IMR-90 (cell line): Measurements from ENCODE around the gene ITGB5. TPM values are rescaled to one million over a fixed set of nuclear protein-coding genes. Genes with fewer than 3 reads are reported as not detected.
"Not testable (repeated sequence)": the region's sequence is repeated elsewhere in the genome, so short reads cannot be mapped to it uniquely, and the experiment has no call there.

Experiments
- ATAC-seq: fragments of 200-7000 bp; cut with Tn5 transposase; 2 replicates; pipeline ENCODE4 v1.9.1; 2020; ENCODE audit warnings: low read depth, mild to moderate bottlenecking, moderate library complexity
- BruUV-seq: library from RNA; stranded (reverse); fragments of 400-500 nt; replicated peaks from 2 replicates; lab custom pipeline; 2021; lab: Mats Ljungman, UMichigan
- CTCF ChIA-PET: fragments of 300-600 bp; formaldehyde crosslinking; extraction: SDS; loops from one replicate; lab custom pipeline; 2021; ENCODE audit warnings: antibody characterized with exemption; lab: Yijun Ruan, JAX
- POLR2A ChIA-PET: fragments of 300-600 bp; sonication (Branson Sonifier 250); formaldehyde crosslinking; loops from one replicate; lab custom pipeline; 2022; ENCODE audit warnings: antibody characterized with exemption; ENCODE audit not compliant: unreplicated experiment; lab: Charles Lee
- DNase-seq: peaks from one replicate; pipeline ENCODE4 v3.0.0; 2013
- H2AFZ ChIP-seq: replicated peaks from 2 replicates; pipeline ENCODE3; 2013; ENCODE audit warnings: low read length, mild to moderate bottlenecking; ENCODE audit not compliant: poor library complexity
- H2AK5ac ChIP-seq: 2 replicates; pipeline ENCODE4 v1.6.1; 2013; ENCODE audit warnings: low read depth, low read length, inconsistent platforms
- H2AK9ac ChIP-seq: replicated peaks from 2 replicates; pipeline ENCODE3; 2013; ENCODE audit warnings: mild to moderate bottlenecking, low read depth, low read length, moderate library complexity; ENCODE audit not compliant: poor library complexity
- H2BK120ac ChIP-seq: 2 replicates; pipeline ENCODE4 v1.6.1; 2013; ENCODE audit warnings: low read depth, low read length, inconsistent platforms
- H2BK15ac ChIP-seq: 3 replicates; pipeline ENCODE4 v1.6.1; 2013; ENCODE audit warnings: low read depth, low read length, inconsistent platforms
- H2BK20ac ChIP-seq: 2 replicates; pipeline ENCODE4 v1.6.1; 2013; ENCODE audit warnings: low read depth, mild to moderate bottlenecking, inconsistent platforms, low read length, moderate library complexity
- H2BK5ac ChIP-seq: 2 replicates; pipeline ENCODE4 v1.6.1; 2013; ENCODE audit warnings: mild to moderate bottlenecking, low read depth, low read length, inconsistent platforms; ENCODE audit not compliant: poor library complexity, severe bottlenecking
- H3K14ac ChIP-seq: replicated peaks from 2 replicates; pipeline ENCODE4 v1.6.1; 2013; ENCODE audit warnings: low read depth, low read length, inconsistent platforms
- H3K18ac ChIP-seq: 2 replicates; pipeline ENCODE4 v1.6.1; 2013; ENCODE audit warnings: low read depth, low read length, control low read depth
- H3K23ac ChIP-seq: 2 replicates; pipeline ENCODE4 v1.6.1; 2013; ENCODE audit warnings: low read depth, low read length, inconsistent platforms
- H3K27ac ChIP-seq: 2 replicates; pipeline ENCODE4 v1.5.1; 2013; ENCODE audit warnings: mild to moderate bottlenecking, control low read depth, low read length; ENCODE audit not compliant: insufficient read depth
- H3K27me3 ChIP-seq: 2 replicates; pipeline ENCODE4 v1.6.1; 2013; ENCODE audit warnings: low read length; ENCODE audit not compliant: control insufficient read depth, insufficient read depth
- H3K36me3 ChIP-seq: 2 replicates; pipeline ENCODE4 v1.6.1; 2013; ENCODE audit warnings: low read length, mixed read lengths; ENCODE audit not compliant: control insufficient read depth, insufficient read depth
- H3K4ac ChIP-seq: 2 replicates; pipeline ENCODE4 v1.6.1; 2013; ENCODE audit warnings: low read depth, low read length, inconsistent platforms
- H3K4me1 ChIP-seq: 2 replicates; pipeline ENCODE4 v1.6.1; 2013; ENCODE audit warnings: low read length, mixed read lengths; ENCODE audit not compliant: control insufficient read depth, insufficient read depth
- H3K4me2 ChIP-seq: 2 replicates; pipeline ENCODE4 v1.6.1; 2013; ENCODE audit warnings: low read depth, mild to moderate bottlenecking, control low read depth, low read length, moderate library complexity
- H3K4me3 ChIP-seq: 2 replicates; pipeline ENCODE4 v1.5.1; 2013; ENCODE audit warnings: low read depth, mild to moderate bottlenecking, control low read depth, low read length, moderate library complexity; ENCODE audit not compliant: insufficient read depth
- H3K56ac ChIP-seq: 2 replicates; pipeline ENCODE4 v1.6.1; 2013; ENCODE audit warnings: low read length, inconsistent platforms; ENCODE audit not compliant: insufficient read depth; ENCODE audit errors: extremely low read depth
- H3K79me1 ChIP-seq, 2 experiments: 2 replicates each; pipeline ENCODE4 v1.6.1; 2013; ENCODE audit warnings: low read length in 2 of 2, inconsistent platforms in 1 of 2, low read depth in 1 of 2
- H3K9ac ChIP-seq: 2 replicates; pipeline ENCODE4 v1.6.1; 2013; ENCODE audit warnings: low read depth, low read length, control low read depth
- H3K9me1 ChIP-seq: 2 replicates; pipeline ENCODE4 v1.6.1; 2013; ENCODE audit warnings: low read length, inconsistent platforms; ENCODE audit not compliant: insufficient read depth
- H3K9me3 ChIP-seq: 2 replicates; pipeline ENCODE4 v1.6.1; 2013; ENCODE audit warnings: low read length; ENCODE audit not compliant: control insufficient read depth, insufficient read depth
- H4K20me1 ChIP-seq: 2 replicates; pipeline ENCODE4 v1.6.1; 2013; ENCODE audit warnings: low read length, inconsistent platforms; ENCODE audit not compliant: insufficient read depth
- H4K5ac ChIP-seq: 2 replicates; pipeline ENCODE4 v1.6.1; 2013; ENCODE audit warnings: mild to moderate bottlenecking, low read depth, low read length, control low read depth
- H4K8ac ChIP-seq, 2 experiments: 2 replicates each; pipeline ENCODE4 v1.6.1; 2013; ENCODE audit warnings: low read depth in 2 of 2, low read length in 2 of 2, control low read depth in 1 of 2, inconsistent platforms in 1 of 2
- H4K91ac ChIP-seq: 2 replicates; pipeline ENCODE4 v1.6.1; 2013; ENCODE audit warnings: low read depth, low read length, inconsistent platforms; ENCODE audit not compliant: insufficient read depth
- CEBPB ChIP-seq: IDR thresholded peaks from 2 replicates; pipeline ENCODE4 v1.6.1; 2012; ENCODE audit warnings: low read depth, low read length, improper control_type of control experiment
- CHD1 ChIP-seq: IDR thresholded peaks from 2 replicates; pipeline ENCODE4 v1.6.1; 2012; ENCODE audit warnings: low read depth, low read length, improper control_type of control experiment
- NFE2L2 ChIP-seq: fragments of 150-350 bp; IDR thresholded peaks from 2 replicates; pipeline ENCODE4 v1.6.1; 2016; ENCODE audit warnings: low read depth, mild to moderate bottlenecking, low read length
- WGBS, 2 experiments: methylation state at CpG; one replicate each; pipeline versions ENCODE4 v1.1.5 to v1.1.7; 2013; ENCODE audit warnings: missing lambda C conversion rate in 2 of 2; ENCODE audit not compliant: insufficient read length in 1 of 2; ENCODE audit errors: extremely low coverage in 2 of 2; 5-methylcytosine and 5-hydroxymethylcytosine counted together
- dilution Hi-C: fragments of 300-500 bp; cut with HindIII; formaldehyde crosslinking; loops from one replicate; pipeline ENCODE4 v1.14.3; 2018; ENCODE audit warnings: low sequenced_read_pairs; ENCODE audit not compliant: unreplicated experiment
- in situ Hi-C: fragments of 300-500 bp; cut with MboI; formaldehyde crosslinking; loops from 3 replicates; pipeline ENCODE4 v1.14.3; 2019; ENCODE audit warnings: low sequenced_read_pairs, inconsistent platforms, mixed read lengths
- intact Hi-C: fragments of 100-400 bp; cut with micrococcal nuclease; formaldehyde crosslinking; loops from 2 replicates; pipeline ENCODE4 v1.10.0; 2022
- polyA plus RNA-seq, 3 experiments: library from polyadenylated mRNA; depleted of rRNA; stranded (reverse); fragments of >200 nt; gene quantifications; 2 replicates each; pipeline ENCODE4 v1.2.3, GENCODE V29; 2012; ENCODE audit warnings: low replicate concordance in 1 of 3
- total RNA-seq: library from RNA; depleted of rRNA; stranded (reverse); fragments of >200 nt; gene quantifications from 2 replicates; pipeline ENCODE4 v1.2.3, GENCODE V29; 2012
- TF ChIP-seq, protein P1 (sequence below): fragments of 150-350 bp; IDR thresholded peaks from 2 replicates; pipeline ENCODE4 v1.6.1; 2017; ENCODE audit warnings: mild to moderate bottlenecking, antibody characterized with exemption, low read length, low read depth

The ITGB5 gene
- total and polyA plus RNA-seq, 2 of the 4 experiments (the other 2 are of a cell fraction), result 85.0 to 101 TPM

- TF ChIP-seq CHD1, result no peak
These were observed 102.3 kb downstream of the ITGB5 start (continued) for GRCh38 chr3:124784686-124785382.

DNA sequence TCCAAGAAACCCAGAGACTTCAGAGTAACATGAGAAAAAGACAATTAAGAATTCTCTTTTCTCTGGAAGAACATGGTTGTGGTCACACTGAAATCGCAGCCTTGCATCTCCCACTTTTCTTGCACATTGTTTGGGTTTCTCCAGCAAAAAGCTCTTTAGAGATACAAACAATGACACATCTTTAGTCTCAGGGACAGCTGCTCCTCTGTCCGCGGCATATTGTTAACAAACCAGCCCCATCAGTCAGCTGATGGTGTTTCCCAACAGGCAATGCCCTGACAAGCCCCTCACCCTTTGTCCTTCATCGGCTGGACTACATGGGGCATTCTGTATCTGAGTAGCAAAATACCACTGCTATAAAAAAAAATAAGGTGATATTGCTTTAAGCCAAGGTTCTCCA is 103.5 kb downstream of the ITGB5 start:
- peaks cover 32% of the 10 kb centered on the region for H3K4me1 ChIP-seq
- 17% methylated on average over 1 of the region's 4 CpGs; no CpG with 5 or more reads in 1 of the 2 experiments for WGBS, 2 experiments
- no peak overlapping the region for H3K18ac ChIP-seq
- no TSS peak for BruUV-seq
- H2AK5ac ChIP-seq, result no peak overlapping the region
- no peak overlapping the region for H2BK15ac ChIP-seq
- H2BK5ac ChIP-seq, result no peak overlapping the region
- dilution Hi-C loops (no loop called here), in situ Hi-C loops (no loop called here), intact Hi-C loops (no loop called here)
- H3K23ac ChIP-seq, result peak overlapping the region; percentile 41; the same call in 1 of the 2 replicates
- ATAC-seq (no peak), DNase-seq (peak; percentile 61)
- TF ChIP-seq CEBPB (peak; percentile 66), NFE2L2 (no peak)
- TF ChIP-seq, protein P1, sequence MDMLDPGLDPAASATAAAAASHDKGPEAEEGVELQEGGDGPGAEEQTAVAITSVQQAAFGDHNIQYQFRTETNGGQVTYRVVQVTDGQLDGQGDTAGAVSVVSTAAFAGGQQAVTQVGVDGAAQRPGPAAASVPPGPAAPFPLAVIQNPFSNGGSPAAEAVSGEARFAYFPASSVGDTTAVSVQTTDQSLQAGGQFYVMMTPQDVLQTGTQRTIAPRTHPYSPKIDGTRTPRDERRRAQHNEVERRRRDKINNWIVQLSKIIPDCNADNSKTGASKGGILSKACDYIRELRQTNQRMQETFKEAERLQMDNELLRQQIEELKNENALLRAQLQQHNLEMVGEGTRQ, result 0 out of 2 replicates have a peak, but pooled peaks have one; percentile 57
- H2BK20ac ChIP-seq, result no peak overlapping the region
- H3K4ac ChIP-seq, result no peak overlapping the region; the same call in 1 of the 2 replicates
- POLR2A ChIA-PET, result no interaction called here
- no peak overlapping the region for H3K14ac ChIP-seq
- no peak overlapping the region for H3K9ac ChIP-seq
- H3K79me1 ChIP-seq, result peaks cover 8 to 85% of the 10 kb centered on the region in 2 experiments; a peak in 3 of 4 replicates
- CTCF ChIA-PET, result no interaction called here
- no peak overlapping the region for H3K4me3 ChIP-seq
- no peak overlapping the region for H3K56ac ChIP-seq
- H3K9me3 ChIP-seq, result no peaks in the 10 kb centered on the region
- no peak overlapping the region for H3K27ac ChIP-seq
- peaks cover 14% of the 10 kb centered on the region; the same call in 1 of the 2 replicates for H4K20me1 ChIP-seq
- H3K9me1 ChIP-seq, result peaks cover 42% of the 10 kb centered on the region
- no peak overlapping the region for H3K4me2 ChIP-seq
- H4K5ac ChIP-seq, result no peak overlapping the region
- no peak overlapping the region for H2AFZ ChIP-seq
- no peak overlapping the region for H2AK9ac ChIP-seq
- peaks cover 5% of the 10 kb centered on the region; the same call in 1 of the 2 replicates for H3K36me3 ChIP-seq
- H2BK120ac ChIP-seq, result no peak overlapping the region
- H3K27me3 ChIP-seq, result no peaks in the 10 kb centered on the region
- no peak overlapping the region for H4K91ac ChIP-seq
- no peak overlapping the region for H4K8ac ChIP-seq

GRCh38 chr3:124782377-124782712 is 104.8 kb downstream of the ITGB5 start:
- H4K91ac ChIP-seq, H3K27ac ChIP-seq, H2AFZ ChIP-seq, H3K36me3 ChIP-seq, H4K8ac ChIP-seq, H2BK15ac ChIP-seq, H4K5ac ChIP-seq, CTCF ChIA-PET, BruUV-seq, H3K9ac ChIP-seq, H3K23ac ChIP-seq, in situ Hi-C loops, ATAC-seq, H3K56ac ChIP-seq, dilution Hi-C loops, DNase-seq, H3K4ac ChIP-seq, H3K4me3 ChIP-seq, POLR2A ChIA-PET, H3K27me3 ChIP-seq, H3K14ac ChIP-seq, H3K4me2 ChIP-seq, intact Hi-C loops, H2BK120ac ChIP-seq, H2AK9ac ChIP-seq, H2BK5ac ChIP-seq, H2BK20ac ChIP-seq, H3K18ac ChIP-seq, H3K9me3 ChIP-seq: not testable (repeated sequence)
- Histone ChIP-seq H2AK5ac (peak overlapping the region; percentile 40; the same call in 1 of the 2 replicates), H4K20me1 (peaks cover 14% of the 10 kb centered on the region; the same call in 1 of the 2 replicates), H3K4me1 (peaks cover 32% of the 10 kb centered on the region), H3K9me1 (peaks cover 44% of the 10 kb centered on the region), H3K79me1 (peaks cover 8 to 82% of the 10 kb centered on the region in 2 experiments)
- 100% methylated on average over 4 of the region's 6 CpGs; no CpG with 5 or more reads in 1 of the 2 experiments for WGBS, 2 experiments
